MCF 10A (cell line): Measurements from ENCODE around the gene KIF24. TPM values are rescaled to one million over a fixed set of nuclear protein-coding genes. Genes with fewer than 3 reads are reported as not detected.
A peak's percentile ranks its signal among the peaks of the same experiment; 100 is the strongest.
"Not testable (repeated sequence)": the region's sequence is repeated elsewhere in the genome, so short reads cannot be mapped to it uniquely, and the experiment has no call there.

Experiments
- BruUV-seq: library from RNA; stranded (reverse); fragments of 400-500 nt; replicated peaks from 2 replicates; lab custom pipeline; 2021; lab: Mats Ljungman, UMichigan
- CTCF ChIA-PET: fragments of 300-600 bp; sonication (Branson Sonifier 250); formaldehyde crosslinking; extraction: SDS; loops from one replicate; lab custom pipeline; 2021; ENCODE audit warnings: antibody characterized with exemption, inconsistent platforms; lab: Yijun Ruan, JAX
- POLR2A ChIA-PET: fragments of 300-600, 350-650 bp; sonication (Branson Sonifier 250); formaldehyde crosslinking; extraction: SDS; loops from one replicate; lab custom pipeline; 2020; ENCODE audit warnings: antibody characterized with exemption, inconsistent platforms; lab: Yijun Ruan, JAX
- DNase-seq: peaks from one replicate; pipeline ENCODE4 v3.0.0-alpha.2; 2018; ENCODE audit not compliant: unreplicated experiment
- H3K27ac Mint-ChIP-seq: one replicate; pipeline ENCODE4 v1.8.0; 2022; ENCODE audit warnings: mild to moderate bottlenecking, low read depth, mixed read lengths; ENCODE audit not compliant: unreplicated experiment
- H3K27me3 Mint-ChIP-seq: one replicate; pipeline ENCODE4 v1.8.0; 2022; ENCODE audit warnings: mixed read lengths; ENCODE audit not compliant: insufficient read depth, unreplicated experiment
- H3K36me3 Mint-ChIP-seq: one replicate; pipeline ENCODE4 v1.8.0; 2022; ENCODE audit warnings: mild to moderate bottlenecking, moderate library complexity, mixed read lengths; ENCODE audit not compliant: insufficient read depth, unreplicated experiment
- H3K4me1 Mint-ChIP-seq: one replicate; pipeline ENCODE4 v1.8.0; 2022; ENCODE audit warnings: mixed read lengths; ENCODE audit not compliant: insufficient read depth, unreplicated experiment
- H3K4me3 Mint-ChIP-seq: one replicate; pipeline ENCODE4 v1.8.0; 2022; ENCODE audit warnings: mild to moderate bottlenecking, moderate library complexity, mixed read lengths; ENCODE audit not compliant: unreplicated experiment
- H3K9me3 Mint-ChIP-seq: one replicate; pipeline ENCODE4 v1.8.0; 2022; ENCODE audit warnings: mixed read lengths; ENCODE audit not compliant: unreplicated experiment
- intact Hi-C: fragments of 100-400 bp; cut with micrococcal nuclease; formaldehyde crosslinking; loops from 2 replicates; pipeline ENCODE4 v1.14.1; 2022
- total RNA-seq: library from RNA; stranded (reverse); gene quantifications from 2 replicates; pipeline ENCODE4 v1.2.3, GENCODE V29; 2022
- TF ChIP-seq, protein P1 (sequence below): fragments of 200-600 bp; IDR thresholded peaks from one replicate; pipeline ENCODE4 v1.8.0; 2022; ENCODE audit warnings: antibody characterized with exemption, mild to moderate bottlenecking; ENCODE audit not compliant: unreplicated experiment

The KIF24 gene
- total RNA-seq, 1 experiment from 2014 or later, result 3.5 TPM

DNA sequence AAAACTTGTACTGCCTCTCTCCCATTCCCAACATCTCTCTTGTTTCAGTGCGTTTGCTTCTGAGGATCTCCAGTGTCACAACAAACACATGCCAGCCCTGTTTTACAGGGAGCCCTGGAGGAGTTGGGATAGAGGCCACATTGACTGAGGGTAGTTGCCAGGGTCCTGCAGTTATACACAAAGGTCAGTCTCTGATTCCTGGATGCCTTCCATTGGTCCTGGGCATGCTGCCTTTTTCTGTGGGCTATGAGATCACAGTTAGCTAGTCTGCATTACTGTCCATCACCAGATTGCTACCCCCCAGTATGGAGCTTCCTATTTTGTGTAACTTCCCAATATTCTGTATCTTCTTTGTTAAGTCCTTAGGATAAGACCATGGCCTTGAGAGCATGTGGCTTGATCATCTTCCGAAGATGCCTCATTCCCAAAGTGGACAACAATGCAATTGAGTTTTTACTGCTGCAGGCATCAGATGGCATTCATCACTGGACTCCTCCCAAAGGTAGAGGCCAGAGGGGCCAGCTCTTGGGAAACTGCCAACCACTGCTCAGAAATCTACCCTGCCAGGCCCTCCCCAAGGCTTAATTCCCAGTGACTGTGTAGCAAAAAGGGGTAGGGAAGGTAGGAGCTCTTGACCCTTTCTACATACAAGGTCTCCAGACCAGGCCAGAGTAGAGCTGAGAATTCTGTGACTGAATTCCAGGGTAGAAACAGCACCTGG lies 9.8 kb upstream of the KIF24 start:
- DNase-seq, result no peak
- Mint-ChIP-seq H3K27ac (no peak overlapping the region), H3K4me1 (no peaks in the 10 kb centered on the region), H3K9me3 (no peaks in the 10 kb centered on the region), H3K36me3 (peaks cover 31% of the 10 kb centered on the region), H3K27me3 (no peaks in the 10 kb centered on the region), H3K4me3 (no peak overlapping the region)
- no TSS peak for BruUV-seq
- intact Hi-C loops, result no loop called here
- TF ChIP-seq, protein P1, sequence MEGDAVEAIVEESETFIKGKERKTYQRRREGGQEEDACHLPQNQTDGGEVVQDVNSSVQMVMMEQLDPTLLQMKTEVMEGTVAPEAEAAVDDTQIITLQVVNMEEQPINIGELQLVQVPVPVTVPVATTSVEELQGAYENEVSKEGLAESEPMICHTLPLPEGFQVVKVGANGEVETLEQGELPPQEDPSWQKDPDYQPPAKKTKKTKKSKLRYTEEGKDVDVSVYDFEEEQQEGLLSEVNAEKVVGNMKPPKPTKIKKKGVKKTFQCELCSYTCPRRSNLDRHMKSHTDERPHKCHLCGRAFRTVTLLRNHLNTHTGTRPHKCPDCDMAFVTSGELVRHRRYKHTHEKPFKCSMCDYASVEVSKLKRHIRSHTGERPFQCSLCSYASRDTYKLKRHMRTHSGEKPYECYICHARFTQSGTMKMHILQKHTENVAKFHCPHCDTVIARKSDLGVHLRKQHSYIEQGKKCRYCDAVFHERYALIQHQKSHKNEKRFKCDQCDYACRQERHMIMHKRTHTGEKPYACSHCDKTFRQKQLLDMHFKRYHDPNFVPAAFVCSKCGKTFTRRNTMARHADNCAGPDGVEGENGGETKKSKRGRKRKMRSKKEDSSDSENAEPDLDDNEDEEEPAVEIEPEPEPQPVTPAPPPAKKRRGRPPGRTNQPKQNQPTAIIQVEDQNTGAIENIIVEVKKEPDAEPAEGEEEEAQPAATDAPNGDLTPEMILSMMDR, result no peak
- POLR2A ChIA-PET, result interaction anchor here (1.3 kb wide), 1 partner anchor 10 kb away, joined by 3 read pairs; no protein-coding TSS in a partner anchor
- CTCF ChIA-PET, result no interaction called here

DNA sequence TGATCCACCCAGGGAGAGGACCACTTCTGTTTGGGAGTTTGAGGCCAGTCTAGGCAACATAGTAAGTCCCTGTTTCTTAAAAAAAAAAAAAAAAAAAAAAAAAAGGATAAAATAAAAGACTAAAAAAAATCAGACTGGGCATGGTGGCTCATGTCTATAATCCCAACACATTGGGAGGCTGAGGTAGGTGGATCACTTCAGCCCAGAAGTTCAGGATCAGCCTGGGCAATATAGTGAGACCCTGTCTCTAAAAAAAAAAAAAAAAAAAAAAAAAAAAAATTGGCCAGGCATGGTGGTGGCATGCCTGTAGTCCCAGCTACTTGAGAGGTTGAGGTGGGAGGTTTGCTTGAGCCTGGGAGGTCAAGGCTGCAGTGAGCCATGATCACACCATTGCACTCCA lies 9.0 kb upstream of the KIF24 start:
- H3K9me3 Mint-ChIP-seq, H3K4me3 Mint-ChIP-seq, DNase-seq, H3K27me3 Mint-ChIP-seq, H3K4me1 Mint-ChIP-seq, BruUV-seq, H3K27ac Mint-ChIP-seq, intact Hi-C loops: not testable (repeated sequence)
- POLR2A ChIA-PET, result interaction anchor here (0.6 to 0.7 kb wide), 2 partner anchors 38 to 334 kb away, joined by 3 read pairs; no protein-coding TSS in a partner anchor
- H3K36me3 Mint-ChIP-seq, result peaks cover 31% of the 10 kb centered on the region
- CTCF ChIA-PET, result interaction anchor here (0.6 to 8.4 kb wide), 7 partner anchors 28 to 267 kb away, joined by 3 to 198 read pairs (median 4); partner anchors contain the start of gene MYORG

DNA sequence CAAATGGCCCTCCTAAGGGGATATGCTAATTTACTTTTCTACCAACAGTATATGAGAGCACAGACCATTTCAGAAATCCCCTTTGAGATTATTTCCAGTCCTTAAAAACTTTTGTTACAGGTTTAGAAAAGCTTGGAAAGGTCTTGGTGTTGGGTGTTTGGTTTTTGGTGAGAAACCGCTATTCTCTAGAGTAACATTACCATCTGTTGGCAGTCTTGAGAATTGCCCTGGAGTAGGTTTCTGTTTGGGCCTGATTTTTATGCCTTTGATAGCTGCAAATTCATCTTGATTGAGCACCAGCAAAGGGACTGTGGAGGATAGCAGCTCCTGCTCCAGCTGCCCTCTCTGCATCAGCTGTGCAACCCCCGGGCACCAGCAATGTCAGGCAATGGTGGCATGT lies 8.3 kb upstream of the KIF24 start:
- intact Hi-C loops, result no loop called here
- ChIA-PET POLR2A (interaction anchor here (0.6 to 0.7 kb wide), 2 partner anchors 39 to 333 kb away, joined by 3 read pairs; no protein-coding TSS in a partner anchor), CTCF (interaction anchor here (0.6 to 8.4 kb wide), 7 partner anchors 29 to 394 kb away, joined by 3 to 198 read pairs (median 4); partner anchors contain the start of gene MYORG)
- Mint-ChIP-seq H3K27ac (no peak overlapping the region), H3K9me3 (no peaks in the 10 kb centered on the region), H3K27me3 (no peaks in the 10 kb centered on the region), H3K4me1 (peaks cover 5% of the 10 kb centered on the region), H3K36me3 (peaks cover 31% of the 10 kb centered on the region), H3K4me3 (no peak overlapping the region)
- DNase-seq, result no peak
- TF ChIP-seq, protein P1, result peak; percentile 4
- BruUV-seq, result no TSS peak

DNA sequence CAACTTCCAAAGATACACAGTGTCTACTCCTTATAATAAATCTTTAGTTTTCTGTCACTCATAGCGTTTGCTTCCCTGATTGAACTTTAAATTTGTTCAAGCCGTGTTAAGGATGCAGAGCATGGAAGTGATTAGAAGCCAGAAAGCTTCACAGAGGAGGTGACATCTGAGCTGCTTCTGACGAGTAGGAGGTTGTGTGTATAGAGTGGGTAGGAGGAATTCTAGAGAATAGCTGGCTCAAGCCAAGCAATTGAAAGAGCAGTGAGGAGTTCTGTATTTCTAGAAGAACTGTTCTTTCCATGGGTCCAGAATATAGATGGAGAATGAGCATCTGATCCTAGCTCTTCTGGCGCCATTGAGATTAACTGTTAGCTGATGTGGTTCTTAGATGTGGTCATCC lies 6.3 kb upstream of the KIF24 start:
- TF ChIP-seq, protein P1, result no peak
- Mint-ChIP-seq H3K27ac (no peak overlapping the region), H3K9me3 (no peaks in the 10 kb centered on the region), H3K4me1 (peaks cover 19% of the 10 kb centered on the region), H3K36me3 (peaks cover 22% of the 10 kb centered on the region), H3K27me3 (no peaks in the 10 kb centered on the region), H3K4me3 (no peak overlapping the region)
- no peak for DNase-seq
- CTCF ChIA-PET, result interaction anchor here (0.6 to 8.4 kb wide), 7 partner anchors 11 to 424 kb away, joined by 3 to 198 read pairs (median 5); partner anchors contain the start of gene MYORG
- no TSS peak for BruUV-seq
- POLR2A ChIA-PET, result interaction anchor here (0.6 to 7.7 kb wide), 3 partner anchors 9 to 329 kb away, joined by 3 to 77 read pairs (median 4); partner anchors contain the start of gene MYORG
- intact Hi-C loops, result no loop called here
